Measurements from ENCODE around the gene TBC1D14.
"Not testable (repeated sequence)": the region's sequence is repeated elsewhere in the genome, so short reads cannot be mapped to it uniquely, and the experiment has no call there.

TBC1D14 gene

GRCh38 chr4:6910340-6910959 is 824 bp downstream of the TBC1D14 start:
- no peak for DNase-seq (ENCODE audit: low read depth, low spot score)

- DNase-seq (ENCODE audit: low read depth, low spot score): no peak
Observed at GRCh38 chr4:6910960-6911874, 1.6 kb downstream of the TBC1D14 start.

- not testable (repeated sequence) for DNase-seq (ENCODE audit: low read depth, low spot score)
Observed at GRCh38 chr4:6911917-6912316, 2.3 kb downstream of the TBC1D14 start.

GRCh38 chr4:6912441-6912840 is 2.8 kb downstream of the TBC1D14 start:
- DNase-seq (ENCODE audit: low read depth, low spot score): no peak

- DNase-seq (ENCODE audit: low read depth, low spot score): no peak
Observed at GRCh38 chr4:6913350-6913905, 3.8 kb downstream of the TBC1D14 start.

- no peak for DNase-seq (ENCODE audit: low read depth, low spot score)
Observed at GRCh38 chr4:6914448-6914847, 4.8 kb downstream of the TBC1D14 start.

- no peak for DNase-seq (ENCODE audit: low read depth, low spot score)
Observed at GRCh38 chr4:6915041-6916005, 5.7 kb downstream of the TBC1D14 start.

- DNase-seq (ENCODE audit: low read depth, low spot score): no peak
Observed at GRCh38 chr4:6916069-6916586, 6.5 kb downstream of the TBC1D14 start.

- no peak for DNase-seq (ENCODE audit: low read depth, low spot score)
Observed at GRCh38 chr4:6916587-6917460, 7.2 kb downstream of the TBC1D14 start.

GRCh38 chr4:6917461-6918271 is 8.0 kb downstream of the TBC1D14 start:
- no peak for DNase-seq (ENCODE audit: low read depth, low spot score)

- no peak for DNase-seq (ENCODE audit: low read depth, low spot score)
Observed at GRCh38 chr4:6918338-6918737, 8.7 kb downstream of the TBC1D14 start.

GRCh38 chr4:6920171-6920570 is 10.5 kb downstream of the TBC1D14 start:
- no peak for DNase-seq (ENCODE audit: low read depth, low spot score)

- no peak for DNase-seq (ENCODE audit: low read depth, low spot score)
Observed at GRCh38 chr4:6923507-6923906, 13.9 kb downstream of the TBC1D14 start.

- no peak for DNase-seq (ENCODE audit: low read depth, low spot score)
Observed at GRCh38 chr4:6924361-6924779, 14.7 kb downstream of the TBC1D14 start.

- DNase-seq (ENCODE audit: low read depth, low spot score): no peak
Observed at GRCh38 chr4:6925357-6925836, 15.8 kb downstream of the TBC1D14 start.

- no peak for DNase-seq (ENCODE audit: low read depth, low spot score)
Observed at GRCh38 chr4:6926081-6926480, 16.5 kb downstream of the TBC1D14 start.

GRCh38 chr4:6926681-6927478 is 17.3 kb downstream of the TBC1D14 start:
- DNase-seq (ENCODE audit: low read depth, low spot score): no peak

GRCh38 chr4:6928081-6928480 is 18.5 kb downstream of the TBC1D14 start:
- DNase-seq (ENCODE audit: low read depth, low spot score): no peak

Measured in smooth muscle cell of the brain vasculature (primary cell).